ENCODE measurements around the gene INSC.
"Not testable (repeated sequence)": the region's sequence is repeated elsewhere in the genome, so short reads cannot be mapped to it uniquely, and the experiment has no call there.

INSC gene, protein sequence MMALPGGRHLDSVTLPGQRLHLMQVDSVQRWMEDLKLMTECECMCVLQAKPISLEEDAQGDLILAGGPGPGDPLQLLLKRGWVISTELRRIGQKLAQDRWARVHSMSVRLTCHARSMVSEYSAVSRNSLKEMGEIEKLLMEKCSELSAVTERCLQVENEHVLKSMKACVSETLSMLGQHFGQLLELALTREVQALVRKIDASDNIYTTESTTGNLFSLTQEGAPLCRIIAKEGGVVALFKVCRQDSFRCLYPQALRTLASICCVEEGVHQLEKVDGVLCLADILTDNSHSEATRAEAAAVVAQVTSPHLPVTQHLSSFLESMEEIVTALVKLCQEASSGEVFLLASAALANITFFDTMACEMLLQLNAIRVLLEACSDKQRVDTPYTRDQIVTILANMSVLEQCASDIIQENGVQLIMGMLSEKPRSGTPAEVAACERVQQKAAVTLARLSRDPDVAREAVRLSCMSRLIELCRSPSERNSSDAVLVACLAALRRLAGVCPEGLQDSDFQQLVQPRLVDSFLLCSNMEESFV

DNA sequence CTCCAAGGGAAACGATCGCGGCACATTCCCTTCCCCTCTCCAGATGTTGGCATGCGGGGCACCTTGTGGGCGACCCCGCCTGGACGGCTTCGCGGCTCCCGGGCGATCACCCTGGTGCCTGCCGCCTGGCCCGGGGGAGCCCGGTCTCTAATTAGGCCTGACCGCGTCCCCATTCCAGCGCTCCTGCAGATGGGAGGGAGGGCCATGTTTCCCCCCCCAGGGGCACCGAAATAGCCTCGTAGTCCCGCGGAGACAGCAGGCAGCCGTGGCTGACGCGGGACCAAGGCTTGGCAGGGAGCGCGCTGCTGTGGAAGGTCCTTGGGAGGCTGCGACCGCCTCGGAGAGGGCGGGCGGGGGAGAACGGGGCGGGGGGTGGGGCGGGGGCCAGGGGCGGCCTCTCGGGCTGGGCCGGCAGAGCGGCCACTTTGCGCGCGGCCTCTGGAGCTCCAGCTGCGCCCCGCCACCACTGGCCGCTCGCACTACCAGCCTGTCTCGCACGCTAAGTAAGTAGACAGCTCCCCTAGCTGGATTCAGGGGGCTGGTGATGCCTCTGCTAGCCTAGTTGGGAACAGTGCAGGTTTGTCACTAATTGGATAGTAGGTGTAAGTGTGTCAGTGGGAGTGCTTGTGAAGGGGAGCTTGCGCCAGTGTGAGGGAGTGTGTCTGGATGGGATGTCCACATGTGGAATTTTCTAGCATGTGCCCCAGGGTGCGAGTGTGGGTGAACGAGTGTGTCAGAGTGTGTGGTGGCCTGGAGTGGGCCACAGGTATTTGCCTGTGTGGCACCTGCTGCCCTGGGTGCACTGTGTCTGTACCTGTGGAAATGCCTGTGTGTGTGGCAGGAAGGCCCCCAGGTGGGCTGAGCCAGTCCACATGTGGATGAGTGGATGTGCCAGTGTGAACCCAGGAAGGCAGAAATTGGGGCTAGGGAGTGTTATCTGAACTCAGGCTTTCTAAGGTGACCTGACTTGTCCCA lies at the start of gene INSC:
INSC (plus strand) TSS at position 423 of the 975 bp plus-strand sequence. CDS start 34,252 bp downstream, outside the sequence.
- TF ChIP-seq CSDC2 (CRISPR knock-in tag; IDR thresholded peaks at IDR 0.05) (no peak), ARNTL (CRISPR knock-in tag; IDR thresholded peaks at IDR 0.05; ENCODE audit: borderline replicate concordance, low read depth) (no peak), TOX (CRISPR knock-in tag; IDR thresholded peaks at IDR 0.05; ENCODE audit: borderline replicate concordance) (no peak), GLIS3 (CRISPR knock-in tag; IDR thresholded peaks at IDR 0.05) (no peak), PPARA (CRISPR knock-in tag; IDR thresholded peaks at IDR 0.05; ENCODE audit: borderline replicate concordance) (no peak), ESRRG (CRISPR knock-in tag; IDR thresholded peaks at IDR 0.05) (no peak), ZNF8 (CRISPR knock-in tag; IDR thresholded peaks at IDR 0.05) (no peak), OSR1 (CRISPR knock-in tag; IDR thresholded peaks at IDR 0.05) (no peak), ZFP30 (CRISPR knock-in tag; IDR thresholded peaks at IDR 0.05) (no peak)
- TF ChIP-seq, protein P1, sequence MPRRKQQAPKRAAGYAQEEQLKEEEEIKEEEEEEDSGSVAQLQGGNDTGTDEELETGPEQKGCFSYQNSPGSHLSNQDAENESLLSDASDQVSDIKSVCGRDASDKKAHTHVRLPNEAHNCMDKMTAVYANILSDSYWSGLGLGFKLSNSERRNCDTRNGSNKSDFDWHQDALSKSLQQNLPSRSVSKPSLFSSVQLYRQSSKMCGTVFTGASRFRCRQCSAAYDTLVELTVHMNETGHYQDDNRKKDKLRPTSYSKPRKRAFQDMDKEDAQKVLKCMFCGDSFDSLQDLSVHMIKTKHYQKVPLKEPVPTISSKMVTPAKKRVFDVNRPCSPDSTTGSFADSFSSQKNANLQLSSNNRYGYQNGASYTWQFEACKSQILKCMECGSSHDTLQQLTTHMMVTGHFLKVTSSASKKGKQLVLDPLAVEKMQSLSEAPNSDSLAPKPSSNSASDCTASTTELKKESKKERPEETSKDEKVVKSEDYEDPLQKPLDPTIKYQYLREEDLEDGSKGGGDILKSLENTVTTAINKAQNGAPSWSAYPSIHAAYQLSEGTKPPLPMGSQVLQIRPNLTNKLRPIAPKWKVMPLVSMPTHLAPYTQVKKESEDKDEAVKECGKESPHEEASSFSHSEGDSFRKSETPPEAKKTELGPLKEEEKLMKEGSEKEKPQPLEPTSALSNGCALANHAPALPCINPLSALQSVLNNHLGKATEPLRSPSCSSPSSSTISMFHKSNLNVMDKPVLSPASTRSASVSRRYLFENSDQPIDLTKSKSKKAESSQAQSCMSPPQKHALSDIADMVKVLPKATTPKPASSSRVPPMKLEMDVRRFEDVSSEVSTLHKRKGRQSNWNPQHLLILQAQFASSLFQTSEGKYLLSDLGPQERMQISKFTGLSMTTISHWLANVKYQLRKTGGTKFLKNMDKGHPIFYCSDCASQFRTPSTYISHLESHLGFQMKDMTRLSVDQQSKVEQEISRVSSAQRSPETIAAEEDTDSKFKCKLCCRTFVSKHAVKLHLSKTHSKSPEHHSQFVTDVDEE (CRISPR knock-in tag; IDR thresholded peaks at IDR 0.05), result no peak
- ATAC-seq, result no peak

DNA sequence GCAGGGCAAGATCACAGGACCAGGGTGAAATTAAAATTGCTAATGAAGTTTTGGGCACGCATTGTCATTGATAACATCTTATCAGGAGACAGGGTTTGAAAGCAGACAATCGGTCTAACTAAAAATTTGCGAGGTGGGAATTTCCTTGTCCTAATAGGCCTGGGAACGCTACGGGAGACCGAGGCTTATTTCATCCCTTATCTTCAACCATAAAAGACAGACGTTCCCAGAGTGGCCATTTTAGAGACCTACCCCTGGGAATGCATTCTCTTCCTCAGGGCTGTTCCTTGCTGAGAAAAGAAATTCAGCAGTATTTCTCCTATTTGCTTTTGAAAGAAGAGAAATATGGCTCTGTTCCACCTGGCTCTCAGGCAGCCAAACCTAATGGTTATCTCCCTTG lies 45.0 kb upstream of the INSC start:
- ATAC-seq, result not testable (repeated sequence)

DNA sequence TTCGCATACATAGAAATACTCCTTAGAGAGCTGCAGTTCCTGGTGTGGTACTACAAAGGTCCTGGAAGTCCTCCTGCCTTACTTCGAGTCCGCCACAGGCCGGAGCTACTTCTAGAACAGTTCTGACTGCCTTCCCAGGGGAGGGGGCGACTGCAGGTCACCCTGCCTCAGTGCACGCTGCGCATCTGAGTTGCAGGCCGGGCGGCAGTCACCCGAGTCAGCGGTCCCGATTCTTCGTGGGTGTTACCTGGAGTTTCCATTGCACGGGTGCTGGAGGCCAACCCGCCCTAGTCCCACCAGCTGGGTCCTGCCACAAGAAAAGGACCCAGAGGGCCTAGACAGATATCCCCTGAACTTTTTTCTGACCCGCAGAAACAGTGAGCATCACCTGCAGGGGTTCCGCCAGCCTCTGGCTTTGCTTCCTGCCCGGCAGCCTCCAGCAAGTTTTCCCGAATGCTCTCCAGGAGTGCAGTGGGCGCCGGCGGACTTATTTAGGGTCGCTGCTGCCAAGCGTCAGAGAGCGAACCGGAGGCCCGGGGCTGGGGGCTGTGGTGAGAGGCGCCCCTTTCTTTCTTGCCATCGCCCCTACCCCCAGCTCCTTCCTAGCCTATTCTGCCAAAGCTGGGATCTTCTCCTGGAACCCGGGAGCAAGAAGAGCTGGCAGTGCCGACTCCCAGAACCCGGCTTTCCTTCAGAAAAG lies 43.0 kb upstream of the INSC start:
- no peak for ATAC-seq
- no peak for TF ChIP-seq PPARA (CRISPR knock-in tag; IDR thresholded peaks at IDR 0.05; ENCODE audit: borderline replicate concordance)
- TF ChIP-seq TOX (CRISPR knock-in tag; IDR thresholded peaks at IDR 0.05; ENCODE audit: borderline replicate concordance), result no peak
- TF ChIP-seq, protein P2, sequence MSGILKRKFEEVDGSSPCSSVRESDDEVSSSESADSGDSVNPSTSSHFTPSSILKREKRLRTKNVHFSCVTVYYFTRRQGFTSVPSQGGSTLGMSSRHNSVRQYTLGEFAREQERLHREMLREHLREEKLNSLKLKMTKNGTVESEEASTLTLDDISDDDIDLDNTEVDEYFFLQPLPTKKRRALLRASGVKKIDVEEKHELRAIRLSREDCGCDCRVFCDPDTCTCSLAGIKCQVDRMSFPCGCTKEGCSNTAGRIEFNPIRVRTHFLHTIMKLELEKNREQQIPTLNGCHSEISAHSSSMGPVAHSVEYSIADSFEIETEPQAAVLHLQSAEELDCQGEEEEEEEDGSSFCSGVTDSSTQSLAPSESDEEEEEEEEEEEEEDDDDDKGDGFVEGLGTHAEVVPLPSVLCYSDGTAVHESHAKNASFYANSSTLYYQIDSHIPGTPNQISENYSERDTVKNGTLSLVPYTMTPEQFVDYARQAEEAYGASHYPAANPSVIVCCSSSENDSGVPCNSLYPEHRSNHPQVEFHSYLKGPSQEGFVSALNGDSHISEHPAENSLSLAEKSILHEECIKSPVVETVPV (CRISPR knock-in tag; IDR thresholded peaks at IDR 0.05), result no peak
- TF ChIP-seq, protein P1 (CRISPR knock-in tag; IDR thresholded peaks at IDR 0.05), result no peak
- no peak for TF ChIP-seq ZFP30 (CRISPR knock-in tag; IDR thresholded peaks at IDR 0.05)
- no peak for TF ChIP-seq ZFP3 (CRISPR knock-in tag; IDR thresholded peaks at IDR 0.05)
- TF ChIP-seq, protein P3, sequence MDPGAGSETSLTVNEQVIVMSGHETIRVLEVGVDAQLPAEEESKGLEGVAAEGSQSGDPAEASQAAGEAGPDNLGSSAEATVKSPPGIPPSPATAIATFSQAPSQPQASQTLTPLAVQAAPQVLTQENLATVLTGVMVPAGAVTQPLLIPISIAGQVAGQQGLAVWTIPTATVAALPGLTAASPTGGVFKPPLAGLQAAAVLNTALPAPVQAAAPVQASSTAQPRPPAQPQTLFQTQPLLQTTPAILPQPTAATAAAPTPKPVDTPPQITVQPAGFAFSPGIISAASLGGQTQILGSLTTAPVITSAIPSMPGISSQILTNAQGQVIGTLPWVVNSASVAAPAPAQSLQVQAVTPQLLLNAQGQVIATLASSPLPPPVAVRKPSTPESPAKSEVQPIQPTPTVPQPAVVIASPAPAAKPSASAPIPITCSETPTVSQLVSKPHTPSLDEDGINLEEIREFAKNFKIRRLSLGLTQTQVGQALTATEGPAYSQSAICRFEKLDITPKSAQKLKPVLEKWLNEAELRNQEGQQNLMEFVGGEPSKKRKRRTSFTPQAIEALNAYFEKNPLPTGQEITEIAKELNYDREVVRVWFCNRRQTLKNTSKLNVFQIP (CRISPR knock-in tag; IDR thresholded peaks at IDR 0.05; ENCODE audit: borderline replicate concordance, low read depth), result no peak
- no peak for TF ChIP-seq ESRRG (CRISPR knock-in tag; IDR thresholded peaks at IDR 0.05)
